K562 (cell line): Measurements from ENCODE around the gene CNTN4. TPM values are rescaled to one million over a fixed set of nuclear protein-coding genes. Genes with fewer than 3 reads are reported as not detected.

Experiments used
- ATAC-seq: fragments of 200-7000 bp; cut with Tn5 transposase; 3 replicates; pipeline ENCODE4 v1.9.1; 2020; ENCODE audit warnings: moderate library complexity
- BruUV-seq: library from RNA; stranded (reverse); fragments of 400-500 nt; replicated peaks from 2 replicates; lab custom pipeline; 2021; lab: Mats Ljungman, UMichigan
- CTCF ChIA-PET: fragments of 300-600 bp; formaldehyde crosslinking; extraction: SDS; loops from one replicate; lab custom pipeline; 2021; ENCODE audit warnings: low intra/inter-chr PET ratio; lab: Yijun Ruan, JAX
- POLR2A ChIA-PET: fragments of 300-600, 350-650 bp; sonication (Branson Sonifier 250); formaldehyde crosslinking; extraction: SDS; loops from one replicate; lab custom pipeline; 2021; ENCODE audit warnings: antibody characterized with exemption, inconsistent platforms; lab: Yijun Ruan, JAX
- DNase-seq, 4 experiments: peaks; one replicate each; pipeline versions ENCODE4 v3.0.0 to v3.0.0-alpha.2; 2011 to 2018; ENCODE audit warnings: low spot score in 3 of 4, mixed read lengths in 3 of 4; ENCODE audit errors: extremely low read depth in 1 of 4
- FAIRE-seq: peaks from 2 replicates; lab custom pipeline; 2011; peaks lifted over from hg19 to GRCh38; lab: Jason Lieb, UNC
- H2AFZ ChIP-seq: 2 replicates; pipeline ENCODE4 v1.6.0; 2011; ENCODE audit warnings: low read depth, low read length, control low read depth, inconsistent platforms
- H3K27ac ChIP-seq: fragments of 200-600 bp; 3 replicates; pipeline ENCODE4 v1.8.0; 2011; ENCODE audit warnings: low read depth, mild to moderate bottlenecking, control low read depth, inconsistent platforms, low read length, moderate library complexity, mixed read lengths; ENCODE audit errors: extremely low read depth
- H3K27me3 ChIP-seq, 2 experiments: fragments of 300-600 bp in 1 of 2; 2 replicates in 1 of 2; 3 replicates in 1 of 2; pipeline versions ENCODE4 v1.6.0 to v1.8.0; 2011; ENCODE audit warnings: inconsistent platforms in 2 of 2, low read length in 2 of 2, mild to moderate bottlenecking in 1 of 2, mixed read lengths in 1 of 2, moderate library complexity in 1 of 2; ENCODE audit not compliant: control insufficient read depth in 2 of 2, insufficient read depth in 2 of 2
- H3K36me3 ChIP-seq: fragments of 300-600 bp; 3 replicates; pipeline ENCODE4 v1.8.0; 2011; ENCODE audit warnings: mild to moderate bottlenecking, low read length, inconsistent platforms; ENCODE audit not compliant: control insufficient read depth, insufficient read depth
- H3K4me1 ChIP-seq, 2 experiments: fragments of 200-600 bp in 1 of 2; replicated peaks in 1 of 2; 2 replicates in 1 of 2; 3 replicates in 1 of 2; pipeline versions ENCODE4 v1.5.1 to v1.8.0; 2011; ENCODE audit warnings: inconsistent platforms in 2 of 2, low read length in 2 of 2, mild to moderate bottlenecking in 1 of 2, mixed read lengths in 1 of 2, moderate library complexity in 1 of 2; ENCODE audit not compliant: control insufficient read depth in 2 of 2, insufficient read depth in 2 of 2
- H3K4me2 ChIP-seq: 2 replicates; pipeline ENCODE4 v1.6.1; 2011; ENCODE audit warnings: low read length, control low read depth, inconsistent platforms, mixed read lengths; ENCODE audit not compliant: insufficient read depth
- H3K4me3 ChIP-seq: fragments of 200-600 bp; sonication (generic), shearing (Covaris generic); 2 replicates; pipeline ENCODE4 v1.5.1; 2016; ENCODE audit warnings: control low read depth, inconsistent platforms
- H3K79me2 ChIP-seq: fragments of 200-600 bp; 3 replicates; pipeline ENCODE4 v1.8.0; 2011; ENCODE audit warnings: low read length, inconsistent platforms; ENCODE audit not compliant: control insufficient read depth, insufficient read depth
- H3K9ac ChIP-seq, 2 experiments: 2 replicates each; pipeline versions ENCODE4 v1.6.0 to v1.6.1; 2011; ENCODE audit warnings: low read depth in 2 of 2, low read length in 2 of 2, control low read depth in 1 of 2, inconsistent platforms in 1 of 2, mild to moderate bottlenecking in 1 of 2, mixed read lengths in 1 of 2; ENCODE audit not compliant: insufficient read depth in 1 of 2
- H3K9me1 ChIP-seq: one replicate; pipeline ENCODE4 v1.6.0; 2011; ENCODE audit warnings: inconsistent platforms, mild to moderate bottlenecking, low read length, moderate library complexity; ENCODE audit not compliant: control insufficient read depth, insufficient read depth
- H3K9me3 ChIP-seq: replicated peaks from 2 replicates; pipeline ENCODE4 v1.5.1; 2011; ENCODE audit warnings: low read depth, low read length, inconsistent platforms; ENCODE audit not compliant: control insufficient read depth, insufficient read depth
- H4K20me1 ChIP-seq: replicated peaks from 2 replicates; pipeline ENCODE4 v1.6.1; 2011; ENCODE audit warnings: low read length, inconsistent platforms, mixed read lengths; ENCODE audit not compliant: control insufficient read depth, insufficient read depth
- CHD2 ChIP-seq: IDR thresholded peaks from 2 replicates; pipeline ENCODE4 v1.6.1; 2011; ENCODE audit warnings: low read depth, low read length
- FOXP4 ChIP-seq: sonication (generic); formaldehyde crosslinking; IDR thresholded peaks from 2 replicates; pipeline ENCODE4 v1.8.0; 2022; ENCODE audit warnings: mild to moderate bottlenecking, missing genetic modification reagents, borderline replicate concordance
- MBD2 ChIP-seq: sonication (generic); IDR thresholded peaks from 2 replicates; pipeline ENCODE4 v1.6.1; 2016; ENCODE audit warnings: low read depth, borderline replicate concordance
- MNT ChIP-seq, 2 experiments: fragments of 450-650 bp; conservative IDR thresholded peaks; 2 replicates each; pipeline ENCODE4 v1.6.1; 2017; ENCODE audit warnings: mild to moderate bottlenecking in 2 of 2, moderate library complexity in 2 of 2
- MTA3 ChIP-seq: fragments of 450-650 bp; formaldehyde crosslinking; IDR thresholded peaks from 2 replicates; pipeline ENCODE4 v1.6.1; 2017; ENCODE audit warnings: mild to moderate bottlenecking, borderline replicate concordance
- PHF20 ChIP-seq: fragments of 450-650 bp; IDR thresholded peaks from 2 replicates; pipeline ENCODE4 v1.6.1; 2018; ENCODE audit not compliant: partially characterized antibody
- RCOR1 ChIP-seq, 2 experiments: IDR thresholded peaks; 2 replicates each; pipeline ENCODE4 v1.6.1; 2012; ENCODE audit warnings: low read depth in 2 of 2, low read length in 2 of 2, borderline replicate concordance in 1 of 2, improper control_type of control experiment in 1 of 2
- STAG1 ChIP-seq: sonication (generic); formaldehyde crosslinking; IDR thresholded peaks from 2 replicates; pipeline ENCODE4 v1.5.0; 2020; ENCODE audit warnings: missing genetic modification reagents, borderline replicate concordance
- STAT6 ChIP-seq: sonication (generic); formaldehyde crosslinking; IDR thresholded peaks from 2 replicates; pipeline ENCODE4 v1.8.1; 2023; ENCODE audit warnings: mild to moderate bottlenecking, missing genetic modification reagents
- TFAM ChIP-seq: fragments of 250-450 bp; sonication (Bioruptor Pico); conservative IDR thresholded peaks from 2 replicates; pipeline ENCODE4 v1.5.0; 2021; ENCODE audit warnings: mild to moderate bottlenecking, moderate library complexity
- U2AF1 ChIP-seq: fragments of 200-400 bp; formaldehyde crosslinking; optimal IDR thresholded peaks from 2 replicates; pipeline ENCODE3; 2017; ENCODE audit warnings: mild to moderate bottlenecking, low read depth, low read length, moderate library complexity
- XRCC5 ChIP-seq: fragments of 200-400 bp; formaldehyde crosslinking; IDR thresholded peaks from 2 replicates; pipeline ENCODE4 v1.6.1; 2017; ENCODE audit warnings: low read depth, mild to moderate bottlenecking, low read length
- ZNF184 ChIP-seq: sonication (generic); formaldehyde crosslinking; IDR thresholded peaks from 2 replicates; pipeline ENCODE4 v1.5.0; 2020; ENCODE audit warnings: missing genetic modification reagents
- ZNF707 ChIP-seq: fragments of 250-450 bp; sonication (Bioruptor Pico); conservative IDR thresholded peaks from 2 replicates; pipeline ENCODE4 v1.8.0; 2022; ENCODE audit warnings: inconsistent platforms, mild to moderate bottlenecking, moderate library complexity
- ZNF778 ChIP-seq: fragments of 450-650 bp; formaldehyde crosslinking; IDR thresholded peaks from 2 replicates; pipeline ENCODE4 v1.4.0; 2020; ENCODE audit warnings: mild to moderate bottlenecking, moderate library complexity
- WGBS: fragments of 100-300 bp; shearing (Covaris generic); methylation state at CpG from one replicate; pipeline ENCODE4 v1.1.6; 2016; ENCODE audit warnings: low coverage, mixed read lengths; ENCODE audit not compliant: insufficient coverage; ENCODE audit errors: missing lambda C conversion rate; 5-methylcytosine and 5-hydroxymethylcytosine counted together
- in situ Hi-C: fragments of 300-500 bp; cut with MboI; formaldehyde crosslinking; loops from 4 replicates; pipeline ENCODE4 v1.15.0; 2018; ENCODE audit warnings: inconsistent platforms, mixed read lengths
- intact Hi-C: fragments of 100-400 bp; cut with micrococcal nuclease; formaldehyde crosslinking; loops from 2 replicates; pipeline ENCODE4 v1.14.2; 2022
- polyA plus RNA-seq, 8 experiments: library from polyadenylated mRNA; depleted of rRNA in 4 of 8; stranded (reverse) in 5 of 8; unstranded in 3 of 8; fragments of >200 nt; fragmentation: Nextera tagmentation in 2 of 8; fragmentation: Illumina TruSeq in 1 of 8; extraction: Ambion mirVana in 2 of 8; extraction: Trizol in 1 of 8; gene quantifications; 2 replicates each; pipeline versions ENCODE4 v1.2.1 to v1.2.3, GENCODE V29; 2011 to 2014; ENCODE audit warnings: inconsistent platforms in 1 of 8, missing spikeins in 1 of 8
- total RNA-seq, 7 experiments: library from RNA; depleted of rRNA in 6 of 7; stranded (reverse); fragments of >200 nt in 6 of 7; fragmentation: Illumina TruSeq in 2 of 7; extraction: Trizol in 2 of 7; gene quantifications; 2 replicates each; pipeline versions ENCODE4 v1.2.1 to v1.2.3, GENCODE V29; 2011 to 2021; ENCODE audit warnings: low replicate concordance in 1 of 7

Gene CNTN4
- total and polyA plus RNA-seq, 9 of the 15 experiments (the other 6 are each of a cell fraction or from before 2014, with no cell fraction given): not detected

- Histone ChIP-seq H3K9me1 (no peaks in the 10 kb centered on the region), H3K27me3 (no peaks in the 10 kb centered on the region), H3K79me2 (no peaks in the 10 kb centered on the region), H3K4me3 (no peak overlapping the region), H3K27ac (no peak overlapping the region), H3K9ac (no peak overlapping the region), H4K20me1 (no peaks in the 10 kb centered on the region), H3K36me3 (no peaks in the 10 kb centered on the region), H3K4me2 (no peak overlapping the region), H2AFZ (no peak overlapping the region), H3K4me1 (no peaks in the 10 kb centered on the region), H3K9me3 (0 out of 2 replicates have a peak, but pooled peaks cover 2% of the 10 kb centered on the region)
- in situ Hi-C loops (no loop called here), intact Hi-C loops (no loop called here)
- TF ChIP-seq CHD2 (no peak), XRCC5 (no peak), MTA3 (no peak), TFAM (CRISPR knock-in tag) (no peak), ZNF778 (CRISPR knock-in tag) (no peak), STAT6 (CRISPR knock-in tag) (no peak), RCOR1 (IDR thresholded peaks at IDR 0.05; ENCODE audit: borderline replicate concordance in 1 of 2, low read depth in 2 of 2, low read length in 2 of 2) (no peak), U2AF1 (no peak), ZNF707 (CRISPR knock-in tag) (no peak), STAG1 (CRISPR knock-in tag) (no peak), PHF20 (no peak), ZNF184 (CRISPR knock-in tag) (no peak), FOXP4 (CRISPR knock-in tag) (no peak), MNT (conservative IDR thresholded peaks at IDR 0.05) (no peak), MBD2 (no peak)
- CTCF ChIA-PET: no interaction called here
- FAIRE-seq (no peak), DNase-seq (no peak), ATAC-seq (no peak)
- BruUV-seq: no TSS peak
- WGBS: 1% methylated on average over 7 of the region's 7 CpGs
- POLR2A ChIA-PET: no interaction called here
Measured at GRCh38 chr3:2735392-2735894, 636.8 kb downstream of the CNTN4 start.
